ENCODE results near the gene SIX2.
"Not testable (repeated sequence)": the region's sequence is repeated elsewhere in the genome, so short reads cannot be mapped to it uniquely, and the experiment has no call there.

SIX2 gene

DNA sequence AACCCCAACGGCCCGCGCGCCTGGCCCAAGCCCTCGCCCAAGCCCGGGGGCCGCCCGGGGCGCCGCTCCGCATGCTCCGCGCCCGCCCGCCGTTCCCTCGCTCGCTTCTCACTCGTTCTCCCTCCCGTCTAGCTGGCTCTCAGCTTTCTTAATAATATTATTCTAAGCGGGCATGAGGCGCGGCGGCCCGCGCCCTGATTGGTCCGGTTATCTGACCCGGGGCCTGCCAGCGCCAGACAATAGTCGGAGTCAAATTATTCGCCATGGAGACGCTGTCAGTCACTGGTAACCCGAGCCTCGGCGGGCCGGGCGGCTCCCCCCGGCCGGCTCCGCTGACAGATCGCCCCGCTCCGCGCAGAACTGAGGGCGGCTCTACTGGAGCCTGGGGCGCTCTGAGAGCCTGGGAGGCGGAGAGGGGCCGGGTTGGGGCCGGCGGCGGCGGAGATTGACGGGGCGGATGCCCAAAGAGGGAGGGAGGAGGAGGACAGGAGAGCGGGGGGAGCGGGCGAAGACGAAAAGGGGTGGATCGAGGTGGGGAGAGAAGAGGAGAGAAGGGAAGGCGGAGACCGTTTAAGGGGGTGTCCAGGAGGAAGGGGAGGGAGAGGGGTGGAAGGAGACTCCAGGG lies at the start of gene SIX2:
Gene SIX2 (minus strand): TSS at position 150 of the 625 bp plus-strand sequence. CDS start 342 bp downstream, outside the sequence.
- no peak for DNase-seq

DNA sequence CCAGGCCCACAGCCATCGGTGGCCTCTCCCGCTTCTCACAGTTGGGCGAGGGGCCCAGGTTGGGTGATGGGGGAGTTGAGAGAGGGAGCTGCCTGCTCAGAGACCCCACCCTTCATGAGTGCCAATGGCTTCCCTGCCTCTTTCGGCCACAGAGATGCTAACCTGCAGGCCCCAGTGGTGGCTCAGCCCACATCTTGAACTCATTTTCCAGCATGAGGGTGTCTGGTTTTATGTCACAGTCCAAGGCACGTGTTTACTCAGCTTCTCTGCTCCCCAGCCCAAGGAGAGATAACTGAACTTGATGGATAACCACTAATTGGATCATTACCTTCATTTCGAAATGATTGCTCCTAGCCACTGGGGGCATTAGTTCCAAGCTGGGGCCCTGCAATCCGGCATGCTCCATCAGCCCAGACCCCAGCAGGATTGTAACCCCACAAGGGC lies 45.9 kb upstream of the SIX2 start:
- no peak for DNase-seq

DNA sequence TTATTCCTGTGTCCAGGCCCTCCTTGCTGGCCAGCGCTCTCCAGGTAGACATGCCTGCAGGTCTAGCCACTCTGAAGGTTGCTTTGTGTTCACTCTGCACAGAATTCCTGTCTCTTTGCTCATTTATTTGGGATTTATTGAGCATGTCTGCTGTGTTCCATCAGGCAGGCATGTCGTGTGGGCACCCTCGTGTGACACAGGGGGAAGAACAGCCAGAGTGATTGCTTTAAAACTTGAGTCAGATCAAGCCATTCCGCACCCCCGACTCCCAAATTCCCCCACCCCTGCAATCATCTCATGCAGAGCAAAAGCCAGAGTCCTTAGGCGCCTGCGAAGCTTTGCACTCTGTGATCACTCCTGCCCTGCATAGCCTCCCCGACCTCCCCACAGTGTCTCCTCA lies 44.7 kb upstream of the SIX2 start:
- no peak for DNase-seq

DNA sequence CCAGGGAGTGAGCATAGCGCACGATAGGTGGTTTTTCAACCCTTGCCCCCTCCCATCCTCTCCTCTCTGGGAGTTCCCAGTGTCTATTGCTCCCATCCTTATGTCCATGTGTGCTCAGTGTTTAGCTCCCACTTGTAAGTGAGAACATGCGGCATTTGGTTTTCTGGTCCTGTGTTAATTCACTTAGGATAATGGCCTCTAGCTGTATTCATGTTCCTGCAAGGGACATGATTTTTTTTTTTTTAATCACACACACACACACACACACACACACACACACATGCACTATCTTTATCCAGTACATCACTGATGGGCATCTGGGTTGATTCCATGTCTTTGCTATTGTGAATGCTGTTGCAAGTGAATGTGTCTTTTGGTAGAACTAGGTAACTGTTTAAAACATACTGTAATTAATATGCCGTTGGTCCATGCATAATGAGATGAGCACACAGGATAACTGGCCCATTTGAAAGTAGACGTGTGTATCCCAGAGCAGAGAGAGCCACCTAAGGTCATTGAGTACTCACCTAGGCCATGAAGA lies 43.2 kb upstream of the SIX2 start:
- no peak for DNase-seq

DNA sequence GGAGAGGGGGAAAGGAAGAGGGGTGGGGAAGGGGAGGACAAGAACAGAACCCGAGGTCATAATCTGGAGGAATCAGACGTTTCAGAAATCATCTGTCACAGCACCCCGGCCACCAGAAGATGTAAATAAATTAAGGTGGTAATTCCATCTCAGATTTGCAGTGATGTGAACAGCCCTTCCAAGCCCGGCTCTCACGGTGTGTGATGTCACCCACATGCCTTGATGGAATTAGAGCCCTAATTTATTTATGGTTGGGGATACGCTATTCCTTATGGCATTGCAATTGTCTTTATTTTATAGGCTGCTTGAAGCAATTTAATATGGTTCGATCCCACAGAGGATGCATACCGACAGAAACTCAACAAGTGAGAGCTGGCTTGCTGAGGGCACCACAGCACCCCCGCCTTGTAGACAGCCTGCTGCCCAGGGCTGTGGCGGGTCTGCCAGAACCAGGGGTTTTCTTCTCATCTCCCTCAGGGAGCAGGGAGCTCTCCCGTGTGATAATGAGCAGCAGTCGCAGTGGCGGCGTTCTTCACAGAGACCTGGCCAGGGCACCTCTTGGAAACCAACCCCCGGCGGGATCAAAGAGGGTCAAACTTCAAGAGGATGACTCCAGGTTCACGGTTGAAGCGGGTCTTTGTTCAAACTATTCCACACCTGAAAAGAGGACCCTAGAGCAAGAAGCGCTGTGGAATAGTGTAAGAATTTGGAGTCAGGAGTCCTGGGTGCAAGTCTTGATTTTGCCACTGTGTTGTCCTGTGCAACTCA lies 40.5 kb upstream of the SIX2 start:
- DNase-seq: no peak

DNA sequence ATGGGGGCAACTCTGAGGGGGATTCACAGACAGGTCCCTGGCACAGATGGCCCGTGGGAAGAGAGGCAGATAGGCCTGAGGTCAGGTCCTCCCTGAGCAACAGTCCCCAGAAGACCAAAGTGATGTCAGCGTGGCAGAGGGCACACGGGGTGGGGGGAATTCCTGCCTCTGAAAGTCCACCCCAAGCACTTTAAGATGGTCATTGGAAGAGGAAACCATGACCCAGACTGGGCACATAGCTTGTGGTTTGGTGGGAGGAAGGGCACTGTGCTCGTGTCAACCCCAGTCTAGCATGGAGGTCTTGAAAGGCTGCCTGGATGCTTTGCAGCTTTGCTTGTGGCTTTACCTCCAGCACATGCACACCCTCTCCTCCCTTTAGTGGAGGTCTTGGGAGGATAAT lies 38.0 kb upstream of the SIX2 start:
- no peak for DNase-seq

DNA sequence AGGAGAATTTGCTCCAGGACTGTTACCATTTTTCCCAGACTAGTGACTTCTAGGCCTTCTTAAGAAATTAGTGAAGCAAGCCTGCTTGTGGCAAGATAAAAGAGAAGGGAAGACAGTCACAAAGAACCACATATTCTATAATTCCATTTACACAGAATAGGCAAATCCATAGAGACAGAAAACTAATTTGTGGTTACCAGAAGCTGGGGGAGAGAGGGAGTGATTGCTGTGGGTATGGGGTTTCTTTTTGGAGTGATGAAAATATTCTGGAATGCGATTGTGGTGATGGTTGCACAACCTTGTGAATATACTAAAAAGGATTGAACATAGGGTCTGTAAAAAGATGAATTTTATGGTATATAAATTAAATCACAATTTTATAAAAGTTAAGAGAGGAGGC lies 37.5 kb upstream of the SIX2 start:
- DNase-seq: no peak

DNA sequence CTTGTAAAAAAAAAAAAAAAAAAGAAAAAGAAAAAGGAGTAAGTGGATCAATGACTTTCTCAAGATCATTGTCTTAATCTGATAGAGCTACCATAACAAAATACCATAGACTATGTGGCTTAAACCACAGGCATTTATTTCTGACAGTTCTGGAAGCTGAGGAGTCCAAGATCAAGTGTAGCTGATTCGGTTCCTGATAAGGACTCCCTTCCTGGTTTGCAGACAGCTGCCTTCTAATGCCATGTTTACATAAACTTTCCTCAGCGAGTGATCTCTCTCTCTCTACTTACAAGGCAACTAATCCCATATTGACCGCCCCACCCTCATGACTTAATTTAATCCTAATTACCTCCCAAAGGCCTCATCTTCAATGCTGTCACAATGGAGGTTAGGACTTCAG lies 36.5 kb upstream of the SIX2 start:
- DNase-seq: no peak

DNA sequence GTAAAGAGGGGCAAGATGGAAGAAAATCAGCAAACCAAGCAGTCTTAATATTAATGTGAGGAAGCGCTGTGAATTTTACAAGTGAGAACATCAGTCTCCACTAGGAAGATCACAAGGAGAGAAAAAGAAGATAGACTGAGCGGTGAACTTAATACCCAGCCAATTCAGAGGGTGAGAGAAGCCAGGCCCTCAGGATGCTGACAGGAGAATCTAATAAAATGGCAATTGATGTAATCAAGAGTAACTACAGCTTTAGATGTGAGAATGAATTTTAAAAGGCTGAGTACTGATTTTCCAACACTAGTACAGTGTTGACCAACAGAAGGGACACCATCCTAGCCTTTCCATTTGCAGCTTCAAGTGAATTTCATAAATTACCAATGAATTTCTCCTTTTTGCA lies 35.7 kb upstream of the SIX2 start:
- DNase-seq: no peak

DNA sequence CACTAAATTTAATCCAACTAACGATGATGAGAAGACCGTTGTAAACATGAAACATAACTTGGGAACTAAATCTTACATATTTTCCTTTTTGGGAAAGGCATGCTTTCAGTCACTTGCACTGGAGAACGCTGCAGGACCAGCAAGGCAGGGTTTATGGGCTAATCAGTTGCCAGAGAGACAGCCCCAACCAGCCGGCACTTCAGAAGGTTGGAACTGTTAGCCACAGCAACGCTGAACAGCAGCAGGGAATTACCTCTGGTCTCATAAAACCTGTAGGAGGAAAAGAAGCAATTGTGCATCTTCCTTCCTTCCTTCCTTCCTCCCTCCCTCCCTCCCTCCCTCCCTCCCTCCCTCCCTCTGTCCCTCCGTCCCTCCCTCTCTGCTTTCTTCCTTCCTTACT lies 33.9 kb upstream of the SIX2 start:
- no peak for DNase-seq

DNA sequence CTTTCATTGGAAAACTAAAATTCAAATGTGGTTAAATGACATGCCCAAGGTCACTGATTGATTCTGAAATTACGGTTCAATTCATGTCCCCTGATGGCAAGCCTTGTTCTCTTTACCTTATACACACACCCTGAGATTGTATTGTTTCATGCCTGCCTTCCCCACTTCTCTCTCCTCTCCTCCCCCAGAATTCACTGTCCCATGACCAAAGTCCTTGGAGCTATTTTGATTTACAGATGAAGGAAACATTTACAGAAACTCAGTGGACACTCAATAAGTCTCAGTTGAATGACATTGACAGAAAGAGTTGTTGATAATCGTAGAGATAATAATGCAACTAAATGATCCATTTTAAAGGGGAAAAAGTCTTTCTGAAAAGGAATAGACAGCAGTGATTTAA lies 33.1 kb upstream of the SIX2 start:
- no peak for DNase-seq

DNA sequence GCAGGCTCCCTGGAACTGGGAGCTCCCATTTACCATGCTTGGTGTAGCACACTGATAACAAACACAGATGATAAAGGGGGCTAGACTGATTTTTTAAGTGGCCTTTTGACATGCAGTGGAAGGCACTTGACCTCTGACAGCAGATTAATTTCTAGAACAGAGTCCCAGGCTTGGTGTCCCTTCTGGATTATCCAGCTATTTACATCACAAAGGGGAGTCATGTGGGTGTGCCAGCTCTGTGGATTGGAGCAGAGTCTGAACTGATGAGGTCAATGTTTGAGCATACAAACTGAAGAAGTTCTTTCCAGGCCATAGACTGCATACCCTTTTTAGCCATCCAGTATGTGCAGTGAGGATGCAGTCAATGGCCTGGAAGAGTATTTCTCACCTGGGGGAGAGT lies 31.5 kb upstream of the SIX2 start:
- DNase-seq: no peak

DNA sequence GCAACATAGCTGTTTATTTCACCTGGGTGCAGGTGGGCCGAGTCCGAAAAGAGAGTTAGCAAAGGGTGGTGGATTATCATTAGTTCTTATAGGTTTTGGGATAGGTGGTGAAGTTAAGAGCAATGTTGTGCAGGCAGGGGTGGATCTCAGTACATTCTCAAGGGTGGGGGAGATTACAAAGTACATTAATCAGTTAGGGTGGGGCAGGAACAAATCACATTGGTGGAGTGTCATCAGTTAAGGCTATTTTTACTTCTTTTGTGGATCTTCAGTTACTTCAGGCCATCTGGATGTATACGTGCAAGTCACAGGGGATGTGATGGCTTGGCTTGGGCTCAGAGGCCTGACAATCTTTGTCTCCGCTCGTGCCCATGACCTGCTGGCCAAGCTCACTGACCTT lies 30.6 kb upstream of the SIX2 start:
- not testable (repeated sequence) for DNase-seq

DNA sequence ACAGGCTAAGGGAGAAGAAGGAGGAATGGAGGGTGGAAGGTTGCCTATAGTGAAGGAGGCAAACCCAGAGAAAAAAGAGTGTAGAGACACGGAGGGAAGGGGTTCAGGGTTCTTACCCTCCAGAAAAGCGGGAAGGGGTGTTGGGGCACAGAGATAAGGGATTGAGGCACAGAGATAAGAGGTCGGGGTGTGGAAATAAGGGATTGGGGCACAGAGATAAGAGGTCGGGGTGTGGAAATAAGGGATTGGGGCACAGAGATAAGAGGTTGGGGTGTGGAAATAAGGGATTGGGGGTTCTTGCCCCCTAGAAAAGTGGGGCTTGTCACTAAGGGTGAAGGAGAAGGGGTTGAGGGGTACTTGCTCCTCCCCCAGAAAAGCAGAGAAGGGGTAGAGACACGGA lies 29.6 kb upstream of the SIX2 start:
- DNase-seq: not testable (repeated sequence)

DNA sequence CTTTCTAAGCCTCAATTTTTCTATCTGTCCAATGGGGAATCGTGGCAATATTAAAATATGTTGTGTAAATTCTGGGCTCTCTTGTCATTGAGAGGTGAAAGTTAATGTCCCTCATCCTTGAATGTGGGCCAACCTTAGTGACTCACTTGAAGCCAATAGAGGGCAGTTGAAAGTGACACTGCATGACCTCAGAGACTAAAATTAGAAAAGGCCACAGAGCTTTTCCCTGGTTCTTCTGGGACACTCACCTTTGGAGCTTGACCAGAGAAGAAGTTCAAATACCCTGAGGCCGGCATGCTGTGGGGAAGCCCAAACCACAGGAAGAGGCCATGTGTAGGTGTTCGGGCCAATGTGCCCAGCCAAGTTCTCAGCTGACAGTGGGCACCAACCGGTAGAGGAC lies 24.1 kb upstream of the SIX2 start:
- DNase-seq: no peak

DNA sequence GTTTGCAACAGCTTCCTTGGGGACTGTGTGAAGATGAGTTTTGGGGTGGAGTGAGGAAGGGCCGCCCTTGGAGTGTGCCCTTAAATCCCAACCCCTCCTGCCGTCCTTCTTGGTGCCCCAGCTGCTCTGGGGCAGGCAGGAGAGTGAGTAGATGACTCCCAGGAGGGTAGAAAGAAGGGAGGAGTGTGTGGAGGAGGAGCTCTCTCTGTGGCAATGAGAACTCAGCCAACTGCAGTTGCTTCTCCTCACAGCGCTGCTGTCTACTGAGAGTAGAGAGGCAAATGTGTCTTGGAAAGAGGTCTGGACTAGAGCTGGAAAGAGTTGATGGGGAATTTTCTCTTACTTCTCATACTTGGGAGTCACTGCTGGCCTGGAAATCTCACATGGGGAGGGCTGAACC lies 21.8 kb upstream of the SIX2 start:
- DNase-seq: no peak

DNA sequence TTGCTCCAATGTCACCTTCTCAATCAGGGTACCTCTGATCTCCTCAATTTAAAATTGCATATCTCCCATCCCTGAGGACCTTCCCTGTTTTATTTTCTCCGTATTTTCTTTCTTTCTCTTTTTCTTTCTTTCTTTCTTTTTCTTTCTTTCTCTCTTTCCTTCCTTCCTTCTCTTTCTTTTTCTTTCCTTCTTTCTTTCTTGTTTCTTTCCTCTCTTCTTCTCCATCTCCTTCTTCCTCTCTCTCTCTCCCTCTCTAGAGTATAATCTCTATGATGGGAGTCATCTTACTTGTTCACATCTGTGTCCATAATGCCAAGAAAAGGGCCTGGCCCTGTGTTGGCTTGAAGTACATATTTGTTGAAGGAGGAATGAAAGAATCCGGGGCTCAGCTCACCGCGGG lies 21.3 kb upstream of the SIX2 start:
- DNase-seq: no peak

DNA sequence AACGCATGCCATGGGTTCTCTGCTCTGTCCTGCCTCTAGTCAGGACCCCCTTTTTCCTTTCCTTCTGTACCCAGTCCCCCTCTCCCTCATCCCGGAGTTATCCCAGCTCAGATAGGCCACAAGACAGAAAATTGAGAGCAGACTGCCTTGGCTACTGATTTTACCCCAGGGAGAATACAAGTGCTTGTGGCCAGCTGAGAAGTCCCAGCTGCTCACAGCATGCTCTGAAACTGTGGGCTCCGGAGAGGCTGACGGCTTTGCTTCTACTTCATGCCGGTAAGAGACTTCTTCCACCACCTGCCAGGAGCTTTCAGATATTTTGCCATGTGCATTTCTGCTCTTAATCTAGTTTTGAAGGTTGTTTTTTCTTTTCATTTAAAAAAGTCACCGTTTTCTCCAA lies 20.0 kb upstream of the SIX2 start:
- DNase-seq: no peak

DNA sequence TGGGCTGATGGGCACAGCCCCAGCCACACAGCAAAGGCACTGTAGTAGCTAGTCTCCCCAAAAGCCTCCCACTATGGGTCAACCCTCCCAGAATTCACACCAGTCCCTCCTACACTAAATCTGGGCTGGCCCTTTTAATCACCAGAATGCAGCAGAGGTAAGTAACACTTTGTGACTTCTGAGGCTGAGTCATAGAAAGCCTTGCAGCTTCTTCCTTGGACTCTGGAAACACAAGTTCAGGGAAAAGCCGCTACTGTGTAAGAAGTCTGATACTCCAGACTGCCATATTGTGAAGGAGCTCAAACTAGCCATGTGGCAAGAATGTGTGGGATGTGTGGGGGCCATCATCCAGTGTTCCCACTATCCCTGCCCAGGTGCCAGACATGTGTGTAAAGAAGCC lies 19.0 kb upstream of the SIX2 start:
- no peak for DNase-seq

DNA sequence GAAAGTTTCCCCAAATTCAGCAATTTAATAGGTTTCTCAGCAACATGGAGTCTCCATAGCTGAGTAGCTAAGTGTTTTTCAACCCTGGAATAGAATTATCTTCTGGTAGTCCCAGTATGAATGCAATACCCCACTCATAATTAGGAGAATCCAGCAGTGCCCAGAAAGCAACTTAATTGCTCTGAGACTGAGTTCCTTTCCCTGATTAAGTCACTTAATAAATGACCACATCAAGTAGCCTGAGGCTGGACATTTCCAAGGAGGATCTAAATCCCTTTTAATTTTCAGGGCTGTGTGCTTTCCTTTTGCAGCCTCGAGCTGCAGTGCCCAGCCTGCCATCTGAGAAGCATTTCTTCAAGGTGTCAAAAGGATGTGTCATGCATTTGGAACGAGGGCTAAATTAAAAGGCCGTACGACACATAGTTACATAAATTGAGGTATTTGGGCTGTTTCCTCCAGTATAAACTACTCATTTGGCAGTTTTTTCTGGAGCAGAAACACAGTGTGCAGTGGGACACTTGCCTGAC lies 17.7 kb upstream of the SIX2 start:
- DNase-seq: no peak

DNA sequence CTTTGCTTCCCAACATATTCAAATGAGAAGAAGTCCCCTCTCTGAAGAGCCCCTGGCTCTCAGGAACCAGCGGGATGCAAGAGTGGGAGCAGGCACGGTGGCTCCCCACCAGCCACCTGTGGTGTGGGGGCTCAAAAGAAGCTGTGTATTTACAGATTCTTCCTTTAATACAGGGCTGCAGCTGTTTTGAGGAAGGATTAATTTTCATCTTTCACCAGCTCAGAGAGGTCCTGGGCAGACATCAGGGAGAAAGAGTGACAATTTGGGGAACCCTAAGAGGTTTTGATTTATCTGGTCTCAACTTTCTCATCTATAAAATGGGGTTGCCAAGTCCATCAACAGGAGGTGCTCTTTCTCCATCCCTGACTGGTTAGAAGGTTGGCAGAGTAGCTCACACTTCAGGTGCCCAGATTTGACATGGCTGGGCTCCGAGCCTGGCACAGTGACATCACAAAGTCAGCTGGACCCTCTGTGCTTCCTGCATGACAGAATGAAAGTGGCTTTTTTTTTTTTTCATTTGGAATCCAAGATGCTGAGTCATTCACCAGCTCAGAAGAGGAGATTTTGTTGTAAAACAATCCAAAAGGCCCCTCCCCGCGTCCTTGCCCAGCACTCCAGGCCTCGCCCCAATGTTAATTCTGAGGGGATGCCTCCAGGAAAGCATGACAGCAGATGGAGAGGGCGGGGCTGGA lies 15.5 kb upstream of the SIX2 start:
- DNase-seq: no peak

DNA sequence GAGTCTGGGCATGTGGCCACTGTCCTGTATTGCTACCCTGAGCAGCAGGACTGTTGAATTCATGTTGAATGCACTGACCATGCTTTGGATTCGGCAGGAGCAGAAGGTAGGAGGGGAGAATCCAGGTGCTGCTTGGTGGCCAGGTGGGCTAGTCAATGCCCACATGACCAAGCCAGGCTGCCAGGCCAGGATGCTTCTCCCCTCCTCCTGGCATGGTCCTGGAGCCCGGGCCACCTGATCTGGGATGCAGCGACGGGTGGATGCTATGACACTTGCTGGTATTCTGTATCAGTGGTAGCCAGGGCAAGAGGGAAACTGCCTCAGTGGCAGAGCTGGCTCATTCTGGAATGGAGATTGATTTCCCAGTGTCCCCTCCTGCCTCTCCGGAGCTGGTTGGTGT lies 14.8 kb upstream of the SIX2 start:
- no peak for DNase-seq

DNA sequence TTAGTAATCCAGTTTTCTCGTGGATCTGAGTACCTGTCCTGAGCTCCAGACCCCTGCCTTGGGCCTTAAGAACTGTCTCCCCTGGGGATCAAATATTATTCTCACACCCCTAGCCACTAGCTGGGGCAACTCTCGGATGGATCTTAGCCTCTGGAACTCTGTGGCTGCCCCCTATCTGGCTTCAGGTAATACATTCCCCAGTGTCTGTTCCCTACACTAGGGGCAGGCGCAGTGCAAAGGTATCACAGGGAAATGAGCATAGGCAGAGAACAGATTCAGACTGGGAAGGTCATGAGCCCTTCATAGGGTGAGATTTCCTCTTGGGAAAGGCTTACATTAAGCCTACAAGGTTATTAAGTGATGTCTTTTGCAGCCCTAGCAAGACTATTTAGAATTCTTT lies 11.2 kb upstream of the SIX2 start:
- no peak for DNase-seq

DNA sequence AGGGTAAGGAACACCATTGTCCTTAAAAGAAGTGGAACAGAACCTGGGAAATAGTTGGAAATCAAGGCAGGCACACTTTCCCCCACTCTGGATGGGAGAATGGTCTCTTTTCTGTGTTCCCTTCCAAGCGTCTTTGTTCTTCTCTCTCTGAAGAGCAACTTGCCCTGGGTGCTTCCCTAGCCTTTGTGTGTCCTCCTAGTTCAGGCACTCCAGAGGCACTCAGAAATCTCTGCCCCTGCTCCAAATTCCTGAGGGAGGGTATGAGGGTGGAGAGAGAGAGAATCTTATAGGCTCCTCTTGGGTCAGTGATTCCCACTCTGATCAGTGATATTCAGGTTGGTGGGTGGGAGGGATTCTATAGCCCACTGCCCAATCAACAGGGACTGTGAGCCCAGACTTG lies 8.8 kb upstream of the SIX2 start:
- DNase-seq: no peak

Data from CD4-positive, alpha-beta T cell treated with Interleukin-4 for 4 hours (primary cell).